Activated gamma-delta T cell (primary cell): ENCODE results near the gene UBE3B.

Experiments
- DNase-seq: peaks from one replicate; lab custom pipeline; 2025; lab: John Stamatoyannopoulos, UW

UBE3B gene

DNA sequence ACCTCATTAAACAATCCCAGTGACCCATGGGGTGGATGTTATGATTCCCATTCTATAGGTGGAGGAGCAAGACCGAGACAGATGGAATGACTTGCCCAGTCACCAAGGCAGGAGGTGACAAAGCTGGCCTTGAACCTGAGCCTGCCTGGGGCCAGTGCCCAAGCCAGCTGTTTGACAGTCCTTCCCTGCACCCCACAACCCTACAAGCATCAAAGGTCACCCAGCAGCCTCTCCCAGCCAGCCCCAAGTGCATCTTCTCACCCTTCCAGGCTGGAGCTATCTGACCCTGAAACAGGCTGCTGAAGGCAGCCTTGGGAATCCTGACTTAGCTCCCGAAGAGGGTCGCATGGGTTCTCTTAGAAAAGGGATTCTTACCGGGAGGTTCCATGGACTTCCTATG lies 75.5 kb downstream of the UBE3B start:
- DNase-seq, result no peak

DNA sequence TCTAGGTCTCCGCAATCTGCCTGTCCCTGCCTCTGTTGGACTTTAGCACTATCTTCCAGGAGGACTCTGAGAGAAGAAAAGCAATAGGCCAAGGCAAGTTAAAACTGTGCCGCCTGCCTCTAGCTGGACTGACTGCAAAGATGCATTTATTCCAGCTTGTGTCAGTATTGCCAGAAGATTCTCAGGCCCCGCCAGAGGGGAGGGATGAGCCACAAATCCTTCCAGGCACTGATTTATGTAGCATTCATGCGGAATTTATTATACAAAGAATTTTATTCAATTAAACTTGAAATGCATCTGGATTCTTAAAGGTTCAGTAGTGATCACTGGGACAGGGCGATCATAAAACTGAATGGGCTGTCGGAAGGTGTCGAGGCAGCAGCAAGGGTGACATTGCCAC lies 76.0 kb downstream of the UBE3B start:
- DNase-seq, result no peak

DNA sequence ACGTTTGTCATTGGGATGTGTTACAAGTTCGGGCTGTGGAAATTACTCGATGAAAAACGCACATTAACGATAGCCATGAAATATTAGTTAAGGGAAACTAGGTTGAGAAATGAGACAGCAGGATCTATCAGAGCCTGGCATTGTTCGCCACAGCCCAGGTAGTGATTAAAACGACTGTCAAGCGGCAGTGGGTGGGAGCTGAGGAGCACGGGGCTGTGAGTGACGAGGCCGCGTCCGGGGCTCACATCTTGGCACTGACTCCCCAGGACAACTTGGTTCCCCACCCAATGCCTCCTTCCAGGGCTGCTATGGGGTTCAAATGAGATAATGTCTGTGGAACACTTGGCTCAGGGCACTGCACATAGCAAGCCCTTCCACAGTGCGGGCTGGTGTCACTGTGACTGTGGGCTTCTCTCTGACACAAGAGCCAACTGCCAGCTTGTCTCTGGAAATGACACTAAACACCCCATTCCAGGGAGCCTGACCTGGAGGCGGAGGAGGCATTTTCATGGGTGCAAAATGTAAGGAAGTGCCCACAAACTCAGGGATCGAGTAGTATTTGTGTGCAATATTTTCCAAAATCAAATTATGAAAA lies 76.6 kb downstream of the UBE3B start:
- DNase-seq, result no peak

DNA sequence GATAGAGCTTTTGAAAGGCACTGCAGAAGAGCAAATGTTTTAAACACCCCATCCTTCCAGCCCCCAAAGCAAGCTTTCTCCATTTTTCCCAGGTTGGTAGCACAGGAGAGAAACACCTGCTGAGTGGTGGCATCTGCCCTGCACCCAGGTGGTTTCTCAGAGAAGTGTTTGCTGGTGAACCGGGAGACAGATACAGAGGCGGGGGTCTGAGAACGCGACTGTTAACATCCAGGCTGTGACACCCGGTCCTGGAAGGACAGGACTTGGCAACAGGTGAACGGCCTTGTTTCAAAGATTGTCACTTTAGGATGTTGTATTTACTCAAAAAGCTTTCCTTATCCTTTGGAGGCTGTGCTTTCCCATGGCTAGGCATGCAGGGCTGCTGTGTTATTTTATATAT lies 77.3 kb downstream of the UBE3B start:
- no peak for DNase-seq

DNA sequence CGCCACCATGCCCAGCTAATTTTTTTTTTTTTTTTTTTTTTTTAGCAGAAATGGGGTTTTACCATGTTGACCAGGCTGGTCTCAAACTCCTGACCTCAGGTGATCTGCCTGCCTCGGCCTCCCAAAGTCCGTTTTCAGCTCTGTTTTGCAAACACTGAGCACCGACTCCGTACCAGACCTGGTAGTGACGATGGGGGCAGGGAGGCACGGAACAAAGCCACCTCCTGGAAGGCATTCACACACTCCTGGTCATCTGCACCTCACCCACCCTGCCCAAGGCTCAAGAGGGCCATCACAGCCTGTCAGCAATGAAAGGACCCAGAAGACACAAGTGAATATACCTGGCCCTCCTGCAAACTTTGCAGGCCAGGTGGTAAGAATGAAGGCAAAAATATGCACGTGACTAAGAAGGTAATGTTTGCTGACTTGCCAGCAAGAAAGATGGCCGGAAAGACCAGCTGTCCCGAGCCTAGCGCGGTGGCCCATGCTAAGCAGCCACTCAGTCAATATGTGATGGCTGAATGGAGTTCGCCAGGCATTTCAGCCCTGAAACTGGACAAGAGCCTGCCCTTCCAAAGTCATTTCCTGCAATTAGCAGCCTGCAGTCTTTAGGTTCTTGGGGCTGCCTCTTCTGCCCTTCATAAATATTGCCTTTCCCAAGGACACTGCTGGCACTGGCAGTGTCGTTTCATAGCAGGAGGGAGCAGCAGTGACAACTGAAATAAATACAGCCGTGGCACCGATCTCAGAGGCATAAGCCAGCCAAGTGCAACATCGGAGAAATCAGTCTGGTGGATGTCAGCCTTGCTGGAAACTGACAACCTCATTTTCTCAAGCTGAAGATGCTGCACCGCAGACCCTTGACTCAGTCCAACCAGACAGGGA lies 78.2 kb downstream of the UBE3B start:
- DNase-seq, result no peak

DNA sequence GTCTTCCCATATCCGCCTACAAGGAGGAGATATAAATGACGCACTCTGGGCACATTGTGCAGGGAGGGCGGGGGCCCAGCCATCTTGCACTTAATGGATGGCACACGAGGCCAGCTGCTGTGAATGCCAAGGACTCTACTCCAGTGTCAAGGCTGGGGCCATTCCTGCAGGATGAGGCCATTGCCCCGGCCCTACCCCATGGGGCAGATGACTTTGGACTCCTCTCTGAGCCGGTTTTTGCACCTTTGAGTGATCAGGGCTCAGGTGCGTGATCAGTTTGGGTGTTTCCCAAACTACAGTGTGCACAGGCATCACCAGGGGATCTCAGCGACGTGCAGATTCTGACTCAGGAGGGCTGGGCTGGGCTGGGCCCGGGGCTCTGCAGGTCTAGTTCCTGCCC lies 79.8 kb downstream of the UBE3B start:
- DNase-seq, result no peak

DNA sequence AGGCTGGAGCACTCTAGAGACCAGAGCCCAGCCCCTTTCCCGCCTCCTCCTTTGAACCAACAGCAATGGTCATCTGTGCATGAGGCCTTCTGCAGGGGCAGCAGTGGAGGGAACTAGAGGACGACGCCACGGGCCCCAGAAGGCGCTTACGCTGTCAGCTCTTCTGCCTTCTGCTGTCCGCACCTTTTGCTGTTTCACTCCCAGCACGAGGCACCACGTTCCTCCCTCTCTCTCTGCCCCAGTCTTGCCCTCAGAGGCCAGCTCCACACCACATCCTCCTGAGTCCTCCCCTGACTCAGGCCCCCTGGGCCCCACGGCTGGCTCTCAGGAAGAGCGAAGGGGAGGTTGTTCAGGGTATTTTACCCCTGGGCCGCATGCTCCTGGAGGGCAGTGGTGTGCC lies 80.4 kb downstream of the UBE3B start:
- DNase-seq, result no peak

DNA sequence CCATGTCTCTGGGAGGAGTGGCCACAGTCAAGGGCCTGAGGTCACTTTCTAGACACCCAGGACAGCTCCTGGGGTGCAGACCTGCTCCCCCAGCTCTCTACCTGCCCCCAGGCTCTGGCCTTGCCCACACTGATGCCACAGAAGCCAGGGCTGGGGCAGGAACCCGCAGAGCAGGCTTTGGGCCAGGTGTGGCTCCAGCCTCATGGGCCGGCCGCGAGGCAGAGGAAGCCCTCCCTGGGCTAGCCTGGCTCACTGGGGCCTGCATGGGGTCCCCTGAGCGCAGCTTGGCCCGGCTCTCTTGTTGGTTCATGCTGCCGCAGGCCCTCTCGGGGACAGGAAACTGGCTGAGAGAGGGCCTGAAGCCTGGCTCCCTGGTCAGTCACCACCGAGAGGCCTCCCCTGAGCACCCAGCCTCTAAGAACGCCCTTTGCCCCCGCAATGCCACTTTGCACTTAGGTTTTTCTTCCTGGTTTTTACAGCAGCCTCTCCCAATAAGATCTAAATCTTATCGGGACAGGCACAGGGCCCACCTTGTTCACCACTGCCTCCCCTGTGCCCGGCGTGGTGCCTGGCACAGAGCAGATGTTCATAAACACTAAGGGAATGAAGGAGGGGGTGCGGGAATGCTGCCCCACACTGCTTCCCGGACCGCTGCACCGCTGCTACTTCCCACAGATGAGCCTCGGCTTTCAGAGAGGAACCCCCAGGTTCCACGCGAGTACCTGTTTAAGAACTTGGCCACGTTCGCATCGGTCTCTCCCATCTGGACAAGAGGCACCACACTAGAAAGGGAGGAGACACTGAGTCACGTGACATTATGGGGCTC lies 81.2 kb downstream of the UBE3B start:
- DNase-seq, result no peak

DNA sequence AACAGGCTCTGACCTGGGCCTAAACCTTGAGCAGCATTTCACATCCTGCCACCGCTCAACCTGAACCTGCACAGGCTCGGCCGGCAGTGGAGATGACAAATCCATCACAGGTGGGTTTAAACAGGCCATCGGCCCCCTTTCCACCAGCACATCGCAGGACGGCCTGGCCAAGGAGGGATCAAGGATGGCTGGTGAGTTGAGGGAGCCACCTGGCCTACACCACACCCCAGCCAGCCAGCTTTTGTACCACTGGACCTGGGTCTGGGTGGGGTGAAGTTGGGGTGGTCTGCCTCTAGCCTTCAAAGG lies 81.7 kb downstream of the UBE3B start:
- no peak for DNase-seq

DNA sequence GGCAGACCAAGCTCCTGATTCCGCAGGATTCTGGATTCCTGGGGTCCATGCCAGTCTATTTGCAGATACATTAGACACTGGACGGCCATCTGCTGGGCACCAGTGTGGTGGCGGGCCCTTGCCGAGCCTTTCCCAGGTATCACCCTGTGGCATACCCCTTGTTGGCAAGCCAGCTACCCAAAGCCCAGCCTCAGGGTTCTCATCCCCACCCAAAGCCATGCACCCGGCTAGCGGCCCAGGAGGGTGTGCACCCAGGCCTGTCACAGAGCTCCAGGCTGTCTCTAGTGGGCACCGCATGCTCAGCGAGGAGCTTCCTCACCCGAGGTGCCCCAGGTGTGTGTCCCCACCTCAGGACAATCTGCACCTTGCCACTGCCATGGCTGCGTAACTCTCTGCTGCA lies 82.2 kb downstream of the UBE3B start:
- no peak for DNase-seq

DNA sequence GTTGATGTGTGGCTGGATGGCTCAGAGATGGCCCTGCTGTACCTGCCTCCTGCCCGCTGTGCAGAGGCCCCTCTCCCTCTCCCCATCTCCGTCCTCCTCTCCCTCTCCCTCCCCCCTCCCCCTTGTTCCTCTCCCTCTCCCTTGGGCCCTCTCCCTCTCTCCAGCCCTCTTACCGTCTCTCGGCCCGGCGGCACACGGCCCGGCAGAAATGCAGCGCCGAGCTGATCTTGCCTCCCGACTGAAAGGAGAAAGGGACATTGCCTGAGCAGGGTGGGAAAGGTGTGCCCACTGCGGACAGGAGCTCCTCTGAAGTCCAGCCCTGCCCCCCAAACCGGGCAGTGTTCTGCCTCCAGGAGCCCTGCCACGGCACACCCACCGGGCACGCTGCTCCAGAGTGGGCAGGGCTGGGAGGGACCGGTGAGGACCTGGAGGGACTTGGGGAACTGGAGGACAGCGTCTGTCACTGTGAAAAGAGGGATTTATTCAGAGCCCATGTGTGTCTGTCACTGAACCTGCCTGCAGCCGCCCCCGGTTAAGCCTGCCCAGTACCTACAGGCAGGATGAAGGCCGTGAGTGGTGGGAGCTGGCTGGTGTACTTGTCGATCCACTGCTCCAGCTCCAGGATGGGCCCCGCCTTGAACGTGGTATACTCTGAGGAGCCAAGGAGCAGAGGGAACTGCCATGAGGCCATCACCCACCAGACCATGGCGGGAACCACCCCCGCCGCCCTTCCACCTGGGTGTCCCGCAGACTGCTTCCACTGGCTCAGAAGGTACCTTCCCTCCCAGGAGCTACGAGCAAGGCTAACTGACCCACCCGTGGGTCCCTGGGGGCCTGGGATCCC lies 83.7 kb downstream of the UBE3B start:
- DNase-seq, result no peak

DNA sequence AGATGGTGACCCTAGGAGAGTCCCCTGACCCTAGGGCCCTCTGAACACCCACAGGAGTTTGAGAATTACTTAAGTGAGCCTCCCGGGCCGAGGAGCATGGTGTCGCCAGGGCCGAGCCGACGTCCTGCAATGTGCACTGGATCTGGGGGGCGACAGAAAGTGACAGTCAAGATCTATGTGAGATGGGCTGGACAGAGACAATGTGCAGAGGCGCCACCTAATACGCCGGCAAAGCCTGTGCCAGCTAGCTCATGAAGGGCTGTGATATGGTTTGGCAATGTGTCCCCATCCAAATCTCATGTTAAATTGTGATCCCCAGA lies 84.2 kb downstream of the UBE3B start:
- DNase-seq, result no peak

DNA sequence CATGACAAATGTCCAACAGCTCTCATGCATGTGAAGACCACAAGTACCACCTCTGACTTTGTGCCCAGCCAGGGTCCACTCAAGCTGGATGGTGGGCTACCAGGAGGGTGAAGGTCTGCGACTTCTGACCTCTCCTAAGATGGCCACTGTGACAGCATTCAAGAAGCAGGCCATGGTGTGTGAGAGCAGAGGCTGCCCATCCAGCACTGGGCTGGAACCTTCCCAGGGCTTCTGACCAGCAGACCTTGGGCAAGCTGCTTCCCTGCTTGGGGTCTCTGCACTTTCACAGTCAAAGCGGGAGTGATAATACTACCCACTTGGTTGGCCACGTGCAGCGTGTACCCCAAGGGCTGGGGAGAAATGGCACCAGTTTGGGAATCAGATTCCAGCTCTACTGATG lies 85.4 kb downstream of the UBE3B start:
- no peak for DNase-seq

DNA sequence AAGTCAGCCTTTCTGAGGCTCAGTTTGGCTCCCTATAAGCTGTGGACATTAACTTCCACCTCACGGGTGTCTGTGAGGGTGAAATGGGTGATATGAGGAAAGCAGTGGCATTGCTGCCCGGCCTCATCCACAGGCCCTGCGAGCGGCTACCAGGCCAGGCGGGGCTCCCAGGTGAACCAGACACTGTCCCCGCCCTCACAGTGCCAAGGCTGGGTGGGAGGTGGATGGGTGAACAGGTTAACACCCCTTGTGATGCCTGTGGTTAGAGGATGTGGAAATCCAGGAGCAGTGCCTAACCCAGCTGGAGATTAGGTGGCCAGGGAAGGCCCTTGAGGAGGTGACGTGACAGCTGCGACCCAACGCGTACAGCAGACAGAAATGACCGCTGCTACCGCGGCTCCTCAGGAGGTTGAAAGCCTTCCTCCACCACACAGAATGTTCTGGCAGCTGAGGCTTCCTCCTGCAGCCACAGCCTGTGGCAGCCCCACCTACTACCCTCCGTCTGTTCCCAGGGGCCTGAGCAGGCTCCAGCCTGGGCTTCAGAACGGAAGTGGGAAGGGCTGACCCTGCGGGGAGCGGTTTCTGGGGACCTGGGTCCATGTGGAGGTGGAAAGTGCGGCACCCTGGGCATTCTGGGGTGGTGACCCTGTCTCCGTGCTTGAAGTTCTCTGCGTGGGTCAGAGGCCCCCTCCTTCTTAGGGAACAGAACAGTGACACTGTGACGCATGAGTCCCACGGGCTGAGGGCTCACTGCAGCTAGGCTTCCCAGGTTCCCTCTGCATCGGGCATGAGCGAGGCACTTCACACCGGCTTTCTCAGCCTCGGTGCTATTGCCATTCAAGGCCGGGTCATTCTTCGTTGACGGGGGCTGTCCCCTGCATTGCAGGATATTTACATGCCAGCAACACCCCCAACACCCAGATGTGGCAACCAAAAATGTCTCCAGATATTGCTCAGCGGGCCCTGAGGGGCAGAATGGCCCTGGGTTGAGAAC lies 86.2 kb downstream of the UBE3B start:
- DNase-seq, result no peak

DNA sequence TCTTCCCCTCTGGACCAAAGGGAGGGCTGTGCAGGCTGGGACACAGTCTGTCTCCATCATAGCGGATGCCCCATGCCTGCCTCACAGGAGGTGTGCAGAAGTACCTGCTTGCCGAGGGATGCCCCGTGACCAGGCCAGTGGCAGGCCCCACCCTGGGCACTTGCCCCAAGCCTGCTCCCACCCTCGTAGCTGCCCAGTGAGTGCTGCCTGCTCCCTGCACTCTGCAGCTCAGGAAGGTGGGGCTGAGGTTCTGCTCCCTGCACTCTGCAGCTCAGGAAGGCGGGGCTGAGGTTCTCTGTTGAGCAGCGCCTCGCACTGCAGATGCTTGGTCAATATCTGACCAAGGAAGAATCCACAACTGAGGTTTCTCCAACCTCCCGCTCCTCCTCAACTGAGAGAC lies 89.0 kb downstream of the UBE3B start:
- no peak for DNase-seq

DNA sequence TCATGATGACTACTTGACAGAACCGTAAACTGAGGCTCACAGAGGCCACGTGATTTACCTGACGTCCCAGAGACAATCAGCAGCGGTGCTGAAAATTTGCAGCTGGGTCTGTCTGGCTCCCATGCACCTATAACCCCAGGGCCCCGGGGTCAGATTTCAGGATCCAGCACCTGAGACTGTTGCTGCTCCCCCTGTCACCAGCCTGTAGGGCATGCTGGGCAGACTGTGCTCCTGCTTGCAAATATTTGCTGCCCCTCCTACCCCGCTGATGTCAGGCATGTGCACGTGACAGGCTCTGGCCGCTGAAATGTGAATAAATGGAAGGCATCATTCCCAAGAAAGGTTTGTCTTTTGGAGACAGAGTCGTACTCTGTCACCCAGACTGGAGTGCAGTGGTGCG lies 89.9 kb downstream of the UBE3B start:
- no peak for DNase-seq

DNA sequence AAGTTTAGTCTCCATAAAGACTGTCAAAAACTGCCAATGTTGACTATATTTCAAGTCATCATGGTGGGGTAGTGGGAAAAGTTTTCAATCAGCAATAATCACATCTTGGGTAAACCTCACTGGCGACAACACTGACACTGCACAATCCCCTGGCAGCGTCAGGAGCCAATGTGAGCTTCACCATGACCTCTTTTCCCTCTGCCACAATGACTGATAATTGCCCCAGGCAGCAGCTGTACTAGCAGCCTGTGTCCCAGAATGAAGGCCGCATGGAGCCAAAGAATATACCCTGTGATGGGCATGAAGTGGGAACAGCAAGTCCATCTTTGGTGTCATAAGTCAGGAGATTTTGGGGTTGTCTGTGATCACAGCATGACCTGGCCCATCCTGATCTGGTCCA lies 90.5 kb downstream of the UBE3B start:
- DNase-seq, result no peak

DNA sequence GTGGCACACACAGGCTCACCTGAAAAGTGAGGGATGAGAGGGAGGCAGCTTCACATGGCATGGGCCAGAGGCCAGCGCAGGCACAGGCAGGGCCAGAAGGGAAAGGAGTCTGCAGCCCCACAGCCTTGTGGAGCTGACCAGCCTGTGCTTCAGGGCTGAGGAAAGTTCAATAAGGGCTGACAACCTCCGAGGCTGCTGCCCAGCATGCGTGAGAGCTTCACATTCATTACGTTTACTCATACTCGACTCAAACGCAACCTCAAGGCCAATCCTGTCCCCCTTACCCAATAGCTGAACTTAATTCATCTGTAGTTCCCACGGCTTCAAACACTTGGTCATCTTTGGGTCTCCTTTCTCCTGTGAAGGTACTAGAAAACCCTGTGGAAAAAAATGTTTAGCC lies 91.1 kb downstream of the UBE3B start:
- no peak for DNase-seq

DNA sequence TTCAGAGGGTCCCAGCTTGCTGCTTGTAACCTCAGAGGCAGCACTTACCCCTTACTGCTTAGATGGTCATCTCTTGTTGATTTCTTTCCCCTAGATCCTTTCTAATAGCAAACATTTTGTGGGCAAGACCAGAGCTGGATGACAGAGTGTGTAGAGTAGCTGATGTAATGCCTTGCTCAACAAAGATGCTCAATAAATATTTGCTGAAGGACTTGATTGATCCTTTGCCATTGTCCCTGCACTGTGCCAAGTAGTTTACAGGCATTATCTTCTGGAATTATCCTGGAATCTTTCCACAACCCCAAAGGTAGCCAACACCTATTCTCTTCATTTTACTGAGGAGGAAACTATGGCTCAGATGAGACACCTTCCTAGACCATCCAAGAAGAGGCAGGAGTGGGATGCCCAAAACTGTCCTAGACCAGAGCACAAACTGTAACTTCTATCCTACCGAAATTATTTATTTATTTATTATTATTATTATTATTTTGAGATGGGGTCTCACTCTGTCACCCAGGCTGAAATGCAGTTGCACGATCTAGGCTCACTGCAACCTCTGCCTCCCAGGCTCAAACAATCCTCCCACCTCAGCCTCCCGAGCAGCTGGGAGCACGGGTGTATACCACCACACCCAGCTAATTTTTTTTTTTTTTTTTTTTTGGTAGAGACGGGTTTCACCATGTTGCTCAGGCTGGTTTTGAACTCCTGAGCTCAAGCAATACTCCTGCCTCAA lies 94.5 kb downstream of the UBE3B start:
- DNase-seq, result no peak

DNA sequence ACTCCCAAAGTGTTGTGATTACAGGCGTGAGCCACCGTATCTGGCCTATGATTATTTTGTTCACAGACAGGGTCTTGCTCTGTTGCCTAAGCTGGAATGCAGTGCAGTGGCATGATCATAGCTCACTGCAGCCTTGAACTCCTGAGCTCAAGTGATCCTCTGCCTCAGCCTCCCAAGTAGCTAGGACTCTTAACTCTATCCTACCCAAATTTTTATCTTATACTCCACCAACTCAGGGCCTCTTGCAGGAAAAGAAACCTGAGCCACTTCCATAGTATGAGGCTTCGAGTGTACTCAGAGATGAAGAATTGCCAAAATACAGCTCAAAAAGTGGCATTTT lies 95.0 kb downstream of the UBE3B start:
- DNase-seq, result no peak
